ENCODE data around the gene FGF12.

The FGF12 gene

GRCh38 chr3:192326656-192327055 is 400.7 kb downstream of the FGF12 start:
- DNase-seq, result no peak

GRCh38 chr3:192317564-192317963 is 409.8 kb downstream of the FGF12 start:
- no peak for DNase-seq

- DNase-seq, result no peak
Observed at GRCh38 chr3:192313605-192314004, 413.7 kb downstream of the FGF12 start.

- DNase-seq, result no peak
Observed at GRCh38 chr3:192307631-192308030, 419.7 kb downstream of the FGF12 start.

GRCh38 chr3:192303235-192303634 is 424.1 kb downstream of the FGF12 start:
- no peak for DNase-seq

GRCh38 chr3:192302721-192303120 is 424.6 kb downstream of the FGF12 start:
- DNase-seq, result no peak

- no peak for DNase-seq
Observed at GRCh38 chr3:192299921-192300320, 427.4 kb downstream of the FGF12 start.

GRCh38 chr3:192296845-192297244 is 430.5 kb downstream of the FGF12 start:
- DNase-seq, result no peak

GRCh38 chr3:192284443-192285072 is 442.8 kb downstream of the FGF12 start:
- DNase-seq, result no peak

- DNase-seq, result no peak
Observed at GRCh38 chr3:192281207-192281880, 446.0 kb downstream of the FGF12 start.

- no peak for DNase-seq
Observed at GRCh38 chr3:192279664-192280063, 447.7 kb downstream of the FGF12 start.

- no peak for DNase-seq
Observed at GRCh38 chr3:192277477-192277876, 449.9 kb downstream of the FGF12 start.

GRCh38 chr3:192275741-192276355 is 451.5 kb downstream of the FGF12 start:
- DNase-seq, result no peak

- no peak for DNase-seq
Observed at GRCh38 chr3:192273697-192274010, 453.7 kb downstream of the FGF12 start.

GRCh38 chr3:192273001-192273696 is 454.2 kb downstream of the FGF12 start:
- no peak for DNase-seq

GRCh38 chr3:192262001-192262400 is 465.3 kb downstream of the FGF12 start:
- DNase-seq, result no peak

GRCh38 chr3:192261135-192261534 is 466.2 kb downstream of the FGF12 start:
- no peak for DNase-seq

GRCh38 chr3:192260116-192261010 is 467.0 kb downstream of the FGF12 start:
- DNase-seq, result no peak

- no peak for DNase-seq
Observed at GRCh38 chr3:192259661-192260060, 467.7 kb downstream of the FGF12 start.

GRCh38 chr3:192258721-192259120 is 468.6 kb downstream of the FGF12 start:
- no peak for DNase-seq

- DNase-seq, result no peak
Observed at GRCh38 chr3:192255839-192256238, 471.5 kb downstream of the FGF12 start.

GRCh38 chr3:192253138-192253887 is 474.0 kb downstream of the FGF12 start:
- DNase-seq, result no peak

All from CD4-positive, alpha-beta T cell treated with Interleukin-10 for 1 hour (primary cell).